Hepatocyte (in vitro differentiated cells): Measurements from ENCODE around the gene PARD3B. TPM values are rescaled to one million over a fixed set of nuclear protein-coding genes. Genes with fewer than 3 reads are reported as not detected.

Experiments used
- DNase-seq: peaks from one replicate; pipeline ENCODE4 v3.0.0-alpha.2; 2016; ENCODE audit warnings: low spot score
- H2AFZ ChIP-seq: fragments of 200-600 bp; sonication (generic); 2 replicates; pipeline ENCODE4 v1.6.0; 2016; ENCODE audit warnings: antibody characterized with exemption, mild to moderate bottlenecking
- H3K27ac ChIP-seq: fragments of 200-600 bp; sonication (generic); 2 replicates; pipeline ENCODE4 v1.5.1; 2016; ENCODE audit warnings: mild to moderate bottlenecking
- H3K27me3 ChIP-seq: fragments of 200-600 bp; sonication (generic); 2 replicates; pipeline ENCODE4 v1.6.1; 2016
- H3K36me3 ChIP-seq: fragments of 200-600 bp; sonication (generic); replicated peaks from 2 replicates; pipeline ENCODE4 v1.5.1; 2016; ENCODE audit warnings: low read depth; ENCODE audit not compliant: insufficient read depth
- H3K4me1 ChIP-seq: fragments of 200-600 bp; sonication (generic); 2 replicates; pipeline ENCODE4 v1.5.1; 2016; ENCODE audit warnings: mild to moderate bottlenecking, moderate library complexity; ENCODE audit not compliant: insufficient read depth
- H3K4me2 ChIP-seq: fragments of 200-600 bp; sonication (generic); 2 replicates; pipeline ENCODE4 v1.6.0; 2016
- H3K4me3 ChIP-seq: fragments of 200-600 bp; sonication (generic); 2 replicates; pipeline ENCODE4 v1.5.1; 2016; ENCODE audit warnings: mild to moderate bottlenecking
- H3K79me2 ChIP-seq: fragments of 200-600 bp; sonication (generic); 2 replicates; pipeline ENCODE4 v1.6.0; 2017; ENCODE audit warnings: mild to moderate bottlenecking
- H3K9me2 ChIP-seq: fragments of 200-600 bp; sonication (generic); replicated peaks from 2 replicates; pipeline ENCODE4 v1.6.0; 2017; ENCODE audit warnings: mild to moderate bottlenecking; ENCODE audit not compliant: insufficient read depth
- H3K9me3 ChIP-seq: fragments of 200-600 bp; sonication (generic); 2 replicates; pipeline ENCODE4 v1.5.1; 2016; ENCODE audit warnings: low read depth, mild to moderate bottlenecking
- H4K20me1 ChIP-seq: fragments of 200-600 bp; sonication (generic); 2 replicates; pipeline ENCODE4 v1.6.0; 2016; ENCODE audit warnings: mild to moderate bottlenecking; ENCODE audit not compliant: insufficient read depth, poor library complexity, severe bottlenecking
- CTCF ChIP-seq: fragments of 200-600 bp; sonication (generic); IDR thresholded peaks from 2 replicates; pipeline ENCODE4 v1.5.1; 2016; ENCODE audit warnings: antibody characterized with exemption, mild to moderate bottlenecking; ENCODE audit not compliant: poor library complexity
- EZH2 ChIP-seq: fragments of 200-600 bp; sonication (generic); IDR thresholded peaks from 2 replicates; pipeline ENCODE4 v1.6.1; 2016; ENCODE audit warnings: antibody characterized with exemption, mild to moderate bottlenecking, borderline replicate concordance
- EZH2phosphoT487 ChIP-seq: fragments of 200-600 bp; sonication (generic); IDR thresholded peaks from one replicate; pipeline ENCODE4 v1.6.1; 2018; ENCODE audit warnings: antibody characterized with exemption, mild to moderate bottlenecking, low read depth, moderate library complexity; ENCODE audit not compliant: unreplicated experiment, severe bottlenecking
- WGBS: methylation state at CpG from one replicate; pipeline ENCODE4 v1.1.6; 2016; ENCODE audit warnings: low lambda C conversion rate; ENCODE audit errors: missing lambda C conversion rate; 5-methylcytosine and 5-hydroxymethylcytosine counted together
- polyA plus RNA-seq: library from polyadenylated mRNA; unstranded; fragments of >200 nt; fragmentation: Nextera tagmentation; extraction: Ambion mirVana; gene quantifications from 2 replicates; pipeline ENCODE4 v1.2.1, GENCODE V29; 2016
- total RNA-seq: library from RNA; depleted of rRNA; stranded (reverse); fragments of >200 nt; gene quantifications from 2 replicates; pipeline ENCODE4 v1.2.3, GENCODE V29; 2014

Gene PARD3B
- total and polyA plus RNA-seq, 2 experiments from 2014 or later = 11.5 to 21.7 TPM

GRCh38 chr2:205364261-205364660 is 819.0 kb downstream of the PARD3B start:
- TF ChIP-seq CTCF (no peak), EZH2 (no peak), EZH2phosphoT487 (no peak)
- Histone ChIP-seq H3K27ac (no peak overlapping the region), H3K4me1 (no peaks in the 10 kb centered on the region), H3K36me3 (no peaks in the 10 kb centered on the region), H3K27me3 (no peaks in the 10 kb centered on the region), H3K4me2 (no peak overlapping the region), H3K4me3 (no peak overlapping the region), H3K9me3 (no peaks in the 10 kb centered on the region), H3K9me2 (no peaks in the 10 kb centered on the region), H3K79me2 (no peaks in the 10 kb centered on the region), H4K20me1 (no peaks in the 10 kb centered on the region), H2AFZ (no peak overlapping the region)
- 87% methylated on average over 3 of the region's 3 CpGs for WGBS
- no peak for DNase-seq

- WGBS = 60% methylated on average over 6 of the region's 6 CpGs
- Histone ChIP-seq H3K4me2 (no peak overlapping the region), H3K4me1 (no peaks in the 10 kb centered on the region), H3K4me3 (no peak overlapping the region), H2AFZ (no peak overlapping the region), H3K27me3 (no peaks in the 10 kb centered on the region), H3K27ac (no peak overlapping the region), H3K9me3 (no peaks in the 10 kb centered on the region), H3K79me2 (no peaks in the 10 kb centered on the region), H3K36me3 (no peaks in the 10 kb centered on the region), H3K9me2 (no peaks in the 10 kb centered on the region), H4K20me1 (no peaks in the 10 kb centered on the region)
- no peak for DNase-seq
- no peak for TF ChIP-seq EZH2
- no peak for TF ChIP-seq EZH2phosphoT487
- no peak for TF ChIP-seq CTCF
Observed at GRCh38 chr2:205366336-205367060, 821.2 kb downstream of the PARD3B start.

- 20% methylated on average over 2 of the region's 2 CpGs for WGBS
- TF ChIP-seq EZH2phosphoT487 = no peak
Observed at GRCh38 chr2:205367331-205367935, 822.2 kb downstream of the PARD3B start.

GRCh38 chr2:205369813-205370212 is 824.5 kb downstream of the PARD3B start:
- no peak for DNase-seq
- whole genome bisulfite sequencing = 64% methylated on average over 1 of the region's 1 CpG
- Histone ChIP-seq H3K36me3 (no peaks in the 10 kb centered on the region), H3K4me3 (no peak overlapping the region), H4K20me1 (no peaks in the 10 kb centered on the region), H2AFZ (no peak overlapping the region), H3K27ac (no peak overlapping the region), H3K27me3 (no peaks in the 10 kb centered on the region), H3K4me1 (no peaks in the 10 kb centered on the region), H3K9me2 (no peaks in the 10 kb centered on the region), H3K79me2 (no peaks in the 10 kb centered on the region), H3K9me3 (no peaks in the 10 kb centered on the region), H3K4me2 (no peak overlapping the region)
- TF ChIP-seq CTCF = no peak
- TF ChIP-seq EZH2 = no peak
- TF ChIP-seq EZH2phosphoT487 = no peak

More at GRCh38 chr2:205367331-205367935, 822.2 kb downstream of the PARD3B start:
- H3K27ac ChIP-seq = no peak overlapping the region
- no peaks in the 10 kb centered on the region for H3K4me1 ChIP-seq
- no peak overlapping the region for H3K4me2 ChIP-seq
- H3K27me3 ChIP-seq = no peaks in the 10 kb centered on the region
- no peak overlapping the region for H2AFZ ChIP-seq
- H3K9me2 ChIP-seq = no peaks in the 10 kb centered on the region
- H4K20me1 ChIP-seq = no peaks in the 10 kb centered on the region
- DNase-seq = no peak
- no peak overlapping the region for H3K4me3 ChIP-seq
- no peaks in the 10 kb centered on the region for H3K9me3 ChIP-seq
- no peaks in the 10 kb centered on the region for H3K36me3 ChIP-seq
- no peaks in the 10 kb centered on the region for H3K79me2 ChIP-seq
